GM19455 (cell line): ENCODE results near the gene CD44.

Experiments
- ATAC-seq: cut with Tn5 transposase; IDR thresholded peaks from one replicate; pipeline ENCODE4 v1.9.1; 2021; ENCODE audit not compliant: unreplicated experiment

The CD44 gene

DNA sequence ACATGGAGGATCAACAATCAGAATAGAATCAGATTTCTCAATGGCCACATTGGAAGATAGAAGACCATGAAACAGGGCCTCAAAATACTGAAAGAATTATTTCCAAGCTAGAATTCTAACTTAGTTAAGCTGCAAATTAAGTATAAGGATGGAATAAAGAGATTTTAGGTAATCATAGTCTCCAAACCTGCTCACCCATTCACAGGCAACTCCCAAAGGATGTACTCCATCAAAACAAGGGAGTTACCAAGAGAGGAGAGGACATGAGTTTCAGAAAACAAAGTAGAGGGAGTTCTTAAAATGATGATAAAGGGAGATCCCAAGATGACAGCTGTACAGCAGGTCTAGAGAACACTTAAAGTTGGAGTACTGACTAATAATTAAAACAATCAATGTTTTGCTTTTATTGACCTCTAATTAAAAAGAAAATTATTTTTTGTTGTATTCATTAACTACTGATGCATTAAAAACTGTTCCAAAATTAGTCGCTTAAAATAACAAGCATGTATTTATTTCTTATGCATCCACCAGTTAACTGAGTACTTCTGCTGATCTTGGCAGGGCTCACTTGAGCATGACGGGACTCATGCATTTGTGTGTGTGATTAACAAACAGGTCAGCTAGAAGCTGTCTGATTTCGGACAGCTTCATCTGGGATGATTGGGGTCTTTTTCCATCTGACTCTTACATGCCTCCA, 95.6 kb downstream of the CD44 start:
- ATAC-seq: no peak

DNA sequence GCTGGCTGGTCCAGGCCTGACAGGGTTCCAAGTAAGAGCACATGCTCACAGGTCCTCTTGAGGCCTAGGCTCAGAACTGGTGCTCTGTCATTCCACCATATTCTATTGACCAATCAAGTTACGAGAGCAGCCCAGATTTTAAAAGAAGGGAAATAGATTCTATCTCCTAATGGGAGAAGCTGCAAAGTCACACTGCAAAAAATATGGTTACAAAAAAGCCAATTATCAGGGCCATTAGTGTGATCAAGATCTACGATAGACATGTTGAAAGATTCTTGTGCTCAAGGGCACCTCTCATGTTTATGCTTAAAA, 96.1 kb downstream of the CD44 start:
- ATAC-seq: no peak

DNA sequence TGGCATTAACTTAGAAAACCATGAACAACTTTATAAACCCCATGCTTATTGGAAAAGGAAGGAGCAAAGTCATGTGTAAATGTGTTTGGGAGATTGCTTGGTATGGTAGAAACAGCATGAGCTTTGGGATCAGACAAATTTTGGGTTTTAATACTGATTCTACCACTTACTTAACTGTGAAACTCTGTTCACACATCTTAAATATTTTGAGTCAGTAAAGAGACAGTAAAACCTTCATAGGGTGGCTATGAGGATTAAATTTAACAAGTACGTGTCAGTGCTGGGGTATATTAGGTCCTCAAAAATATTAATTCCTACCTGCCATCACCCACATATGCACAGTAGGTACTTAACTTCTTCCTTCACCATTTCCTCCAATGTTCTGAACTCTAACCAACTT, 96.5 kb downstream of the CD44 start:
- no peak for ATAC-seq

DNA sequence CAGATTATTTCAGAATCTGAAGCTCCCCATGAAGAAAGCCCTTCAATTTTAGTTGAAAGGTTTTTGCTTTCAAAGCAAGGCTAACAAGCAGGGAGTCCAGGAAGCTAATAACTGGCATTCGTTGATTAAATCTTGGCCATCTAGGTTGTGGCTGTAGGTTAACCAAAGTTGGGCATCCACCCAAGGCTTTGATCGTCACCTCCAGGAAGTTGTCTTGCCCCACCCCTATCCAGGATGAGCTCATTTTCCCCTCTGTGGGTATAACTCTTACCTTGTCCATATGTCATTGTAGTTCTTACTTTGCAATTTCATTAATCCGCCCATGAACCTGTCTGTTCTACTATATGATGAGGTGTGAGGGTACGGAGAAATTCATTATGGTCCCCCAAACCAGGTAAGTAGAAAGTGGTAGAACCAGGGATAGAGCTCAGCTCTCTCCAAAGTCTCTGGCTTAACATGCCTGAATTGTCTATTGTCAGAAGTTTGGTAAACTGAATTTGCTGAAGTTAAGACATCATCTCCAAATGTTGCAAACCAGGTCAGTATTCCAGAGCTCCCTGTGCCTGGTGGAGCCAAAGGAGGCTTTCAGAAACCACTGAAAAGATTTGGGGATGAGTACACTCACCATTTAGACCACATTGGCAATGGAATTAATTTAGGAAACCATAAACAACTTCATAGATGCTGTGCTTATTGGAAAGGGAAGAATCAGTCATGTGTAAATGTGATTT, 97.1 kb downstream of the CD44 start:
- ATAC-seq: no peak

DNA sequence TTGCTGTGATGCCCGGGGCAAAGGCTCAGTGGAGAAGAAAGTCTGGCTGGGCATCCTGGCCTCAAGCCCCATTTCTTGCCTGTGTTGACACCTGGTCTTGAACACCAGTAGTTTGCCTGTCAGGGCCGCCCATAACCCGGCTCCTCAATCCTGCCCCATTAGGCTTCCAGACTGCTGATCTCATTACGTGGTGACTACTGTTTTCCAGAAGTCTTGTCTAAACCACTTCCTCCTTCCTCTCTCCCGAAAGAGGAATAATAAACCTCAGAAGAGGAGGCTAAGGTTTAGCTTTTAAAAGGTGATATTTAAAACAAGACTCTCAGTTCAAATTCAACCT, 97.7 kb downstream of the CD44 start:
- no peak for ATAC-seq

DNA sequence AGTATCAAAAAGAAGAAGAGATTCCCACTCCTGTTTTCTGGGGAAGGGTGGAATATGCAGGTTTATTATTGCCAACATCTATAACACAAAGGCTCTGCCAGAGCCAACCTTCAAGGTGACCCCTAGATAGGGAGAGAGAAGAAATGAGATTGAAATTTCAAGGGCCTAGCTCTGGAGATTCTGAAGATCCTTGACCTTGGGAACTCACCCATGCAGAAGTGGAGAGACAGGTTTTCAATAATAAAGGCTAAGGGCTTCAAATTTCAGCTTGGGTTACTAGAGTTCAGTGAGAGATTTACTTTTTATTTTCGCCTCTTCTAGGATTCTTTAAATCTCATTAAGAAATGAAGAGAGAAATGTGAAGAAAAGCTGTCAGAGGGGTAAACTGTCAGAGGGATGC, 98.4 kb downstream of the CD44 start:
- no peak for ATAC-seq

DNA sequence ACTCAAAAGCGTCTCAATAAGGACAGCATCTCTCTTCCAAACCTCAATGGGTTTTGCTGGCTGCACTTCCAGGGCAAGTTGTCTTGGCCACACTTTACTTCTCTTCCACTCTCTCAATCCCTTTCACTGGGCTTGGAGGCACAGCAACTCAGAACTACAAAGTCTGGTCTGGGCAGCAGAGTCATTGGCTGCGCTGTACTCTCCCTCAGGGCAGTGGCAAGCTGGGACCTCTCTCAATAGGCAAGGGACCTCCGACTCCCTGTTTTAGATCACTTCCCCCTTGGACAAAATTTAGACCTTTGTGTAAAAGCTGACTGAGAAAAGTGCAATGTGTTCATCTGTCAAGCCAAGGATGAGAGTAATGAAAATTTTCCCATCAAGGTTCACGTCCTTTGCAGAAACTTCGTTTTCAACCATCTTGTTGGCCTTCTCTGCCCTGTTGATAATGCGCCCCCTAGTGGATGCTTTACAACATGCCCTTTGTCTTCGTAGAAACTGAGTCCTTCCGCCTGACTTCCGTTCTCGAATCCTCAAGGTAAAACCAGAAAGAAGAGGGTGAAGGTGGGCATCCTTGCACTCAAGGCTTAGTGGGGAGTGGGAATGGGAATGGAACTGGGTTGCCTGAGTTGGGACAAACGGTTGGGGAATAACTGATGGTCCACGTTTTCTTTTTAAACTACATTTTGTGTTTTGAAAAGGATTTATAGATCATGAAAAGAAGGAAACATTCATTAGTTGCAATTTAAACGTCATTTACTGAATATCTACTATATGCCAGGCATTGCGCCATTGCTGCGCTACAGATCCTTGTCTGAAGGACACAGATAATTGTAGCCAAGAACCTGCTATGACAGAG, 99.1 kb downstream of the CD44 start:
- no peak for ATAC-seq

DNA sequence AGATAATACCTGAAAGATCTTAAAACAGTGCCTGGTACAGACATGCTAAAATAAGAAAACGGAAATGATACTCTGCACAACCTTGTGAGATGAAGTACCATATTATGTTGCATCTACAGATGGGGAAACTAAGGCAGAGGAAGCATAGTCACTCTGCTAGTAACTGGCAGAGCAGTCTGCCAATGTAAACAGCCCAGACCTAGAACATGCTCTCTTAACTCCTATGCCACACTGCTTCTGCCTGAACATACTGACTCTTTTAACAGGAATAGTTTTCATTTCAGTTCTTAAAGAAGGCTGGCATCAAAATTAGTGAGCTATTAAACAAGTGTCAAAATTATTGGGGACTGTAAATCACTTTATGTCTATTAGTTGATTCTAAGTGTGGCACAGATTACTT, 99.9 kb downstream of the CD44 start:
- no peak for ATAC-seq

DNA sequence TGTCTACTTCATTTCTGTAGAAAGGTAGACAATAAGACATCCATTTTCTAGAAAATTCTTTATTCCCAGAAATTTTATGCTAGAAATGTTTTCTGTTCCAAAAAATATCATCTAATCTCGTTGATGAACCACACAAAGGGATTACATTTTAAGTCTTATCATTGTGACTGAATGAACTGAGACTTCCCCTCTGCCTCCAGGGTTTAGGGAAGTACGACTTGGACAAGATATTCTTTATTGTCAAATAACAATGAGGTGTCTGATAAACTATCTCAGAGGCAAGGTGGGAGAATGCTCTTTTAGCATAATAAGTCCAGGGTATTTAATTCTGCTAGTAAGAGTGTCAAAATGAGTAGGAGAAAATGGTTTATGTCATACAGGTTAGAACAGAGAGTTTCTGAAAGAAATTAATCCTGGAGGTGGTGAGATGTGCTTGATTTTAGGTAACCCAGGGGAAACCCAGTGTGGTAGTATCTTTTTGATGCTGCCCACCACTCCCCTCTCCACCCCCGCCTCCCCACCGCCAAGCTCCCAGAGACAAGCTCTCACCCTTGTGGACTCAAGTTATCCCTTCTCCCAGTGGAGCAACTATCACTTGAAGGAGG, 100.6 kb downstream of the CD44 start:
- no peak for ATAC-seq

DNA sequence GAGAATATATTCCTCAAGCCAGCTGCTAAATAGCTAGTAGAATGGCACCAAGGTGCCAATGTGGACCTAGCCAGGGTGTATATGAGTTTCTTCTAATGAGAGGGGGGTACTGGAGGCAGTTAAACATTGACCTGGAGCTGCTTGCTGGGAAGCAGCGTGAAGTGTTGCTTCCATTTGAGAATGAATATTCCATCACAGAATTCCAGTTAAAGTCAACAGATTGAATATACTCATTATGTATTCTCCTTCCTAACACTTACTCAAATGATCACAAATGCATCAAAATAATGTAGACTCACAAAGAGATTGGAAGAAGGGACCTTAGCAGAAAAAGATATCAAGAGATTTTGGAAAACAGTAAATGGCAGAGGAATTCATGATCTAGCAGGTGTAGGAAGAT, 102.1 kb downstream of the CD44 start:
- ATAC-seq: no peak

DNA sequence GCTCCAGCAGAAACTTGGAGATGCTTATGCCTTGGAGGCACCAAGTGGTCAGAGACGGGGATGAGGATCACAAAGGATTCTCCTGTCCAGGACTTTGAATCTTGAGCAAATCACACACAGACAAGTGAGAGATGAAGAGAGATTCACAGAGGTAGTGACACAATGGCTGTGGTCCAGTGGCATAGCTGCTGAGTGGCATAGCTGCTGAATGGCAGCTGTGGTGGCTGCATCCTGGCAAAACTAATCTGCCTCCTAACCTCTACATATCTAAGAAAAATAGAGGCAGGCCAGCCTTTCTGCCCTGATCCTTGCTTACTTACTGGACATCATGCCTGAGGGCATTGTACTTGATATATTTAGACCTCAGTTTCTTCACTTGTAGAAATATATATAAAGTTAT, 102.6 kb downstream of the CD44 start:
- ATAC-seq: no peak

DNA sequence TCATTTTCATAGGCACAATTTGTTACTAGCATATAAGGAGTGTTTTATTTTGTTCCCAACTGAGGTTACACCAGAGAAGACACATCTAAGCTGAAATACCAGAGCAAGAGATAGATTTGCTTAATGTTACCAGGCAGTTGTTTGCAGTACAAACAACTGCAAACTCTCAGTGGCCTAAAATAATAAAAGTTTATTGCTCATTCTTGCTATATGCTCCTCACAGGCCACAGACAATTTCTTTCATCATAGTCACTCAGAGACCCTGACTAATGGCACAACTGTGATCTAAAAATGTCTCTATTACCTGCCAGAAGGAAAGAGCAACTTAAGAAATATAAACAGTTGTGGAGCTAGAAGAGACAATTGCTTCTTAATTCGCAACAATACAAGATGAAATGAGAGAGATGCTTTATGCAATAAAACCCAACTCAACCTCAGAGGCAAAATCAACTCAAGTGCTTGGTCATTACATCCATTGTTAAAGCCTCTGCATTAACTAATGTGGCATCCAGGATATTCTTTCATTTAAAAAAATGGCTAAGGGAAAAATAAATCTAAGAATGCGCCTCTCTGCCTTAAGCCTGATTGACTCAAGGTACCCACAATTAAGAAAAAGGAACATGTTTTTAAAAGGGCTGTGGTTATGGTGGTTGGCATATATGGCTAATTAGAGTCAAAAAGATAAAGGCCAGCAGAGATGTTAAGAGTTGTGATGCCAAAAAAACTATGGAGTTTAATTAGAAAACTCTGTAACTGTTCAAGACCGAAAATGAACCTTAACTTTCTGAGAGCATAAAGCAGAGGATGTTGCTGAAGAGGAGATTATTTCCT, 103.7 kb downstream of the CD44 start:
- no peak for ATAC-seq

DNA sequence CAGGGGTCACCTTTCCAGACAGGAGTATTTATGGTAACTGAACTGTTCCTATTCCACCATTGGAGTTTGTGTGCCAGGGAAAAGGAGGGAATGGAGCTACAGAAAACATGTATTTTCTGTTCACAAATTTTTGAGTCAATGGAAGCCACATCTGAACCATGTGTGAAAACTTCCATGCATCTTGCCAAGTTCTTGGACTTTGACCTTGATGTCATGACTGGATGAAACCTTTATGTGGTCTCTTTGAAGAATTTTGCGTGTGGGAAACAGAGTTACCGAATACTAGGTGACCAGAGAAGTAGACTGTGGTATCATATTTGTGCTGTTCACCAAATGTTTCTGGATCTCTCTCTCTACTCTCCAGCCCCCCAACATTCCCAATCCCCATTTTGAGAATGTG, 104.8 kb downstream of the CD44 start:
- ATAC-seq: no peak

DNA sequence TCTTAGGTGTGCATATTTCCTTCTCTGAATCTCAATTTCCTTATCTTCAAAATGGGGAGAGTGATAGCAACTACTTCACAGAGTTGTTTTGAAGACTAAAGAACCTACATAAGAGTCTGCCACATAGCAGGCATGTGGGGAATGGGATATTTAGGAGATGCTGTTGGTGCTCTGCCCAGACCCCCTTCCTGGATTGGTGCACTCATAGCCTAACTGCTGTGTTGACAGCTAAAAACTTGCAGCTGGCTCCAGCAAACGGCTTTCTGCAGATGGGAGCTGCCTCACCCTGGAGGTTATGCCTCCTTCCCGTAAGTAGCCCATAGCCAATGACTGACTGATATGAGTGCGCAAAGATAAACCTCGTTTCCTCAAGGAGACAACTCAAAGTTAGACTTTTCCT, 106.1 kb downstream of the CD44 start:
- ATAC-seq: no peak

DNA sequence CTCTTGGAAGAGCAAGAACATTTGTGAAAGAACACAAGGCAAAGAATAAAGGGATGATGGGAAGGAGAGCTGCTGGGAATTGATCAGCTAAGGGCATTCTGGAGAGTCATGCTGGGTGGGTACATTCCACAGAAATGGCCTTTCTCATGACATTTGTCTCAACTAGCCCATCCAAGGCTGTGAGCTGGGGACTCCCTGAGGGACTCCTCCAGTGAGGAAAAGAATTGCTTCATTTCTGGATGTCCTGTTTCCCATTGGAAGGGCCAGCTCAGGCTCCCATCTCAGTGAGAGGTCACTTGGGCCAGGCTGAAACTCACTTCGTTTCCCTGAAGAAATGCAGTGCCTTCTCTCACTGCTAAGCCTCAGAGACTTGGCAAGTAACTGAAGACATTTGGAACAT, 106.8 kb downstream of the CD44 start:
- ATAC-seq: no peak

DNA sequence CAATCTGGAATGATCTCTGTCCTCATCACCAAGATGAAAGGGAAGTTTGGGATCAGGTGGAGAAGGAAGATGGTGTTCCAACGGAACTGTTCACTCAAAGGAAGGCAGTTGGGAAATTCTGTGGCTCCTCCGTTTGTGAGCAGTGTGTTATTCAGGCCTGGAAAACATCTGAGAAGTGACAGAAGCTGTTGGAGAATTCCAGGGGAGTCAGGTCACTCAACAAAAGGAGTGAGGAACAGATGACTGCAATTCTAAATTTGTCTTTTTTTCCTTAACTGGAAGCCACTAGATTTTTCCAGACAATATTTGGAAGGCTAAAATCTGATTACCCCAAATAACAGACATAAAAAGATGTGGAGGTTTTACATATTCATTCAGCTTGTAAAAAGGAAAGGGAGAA, 107.8 kb downstream of the CD44 start:
- no peak for ATAC-seq

DNA sequence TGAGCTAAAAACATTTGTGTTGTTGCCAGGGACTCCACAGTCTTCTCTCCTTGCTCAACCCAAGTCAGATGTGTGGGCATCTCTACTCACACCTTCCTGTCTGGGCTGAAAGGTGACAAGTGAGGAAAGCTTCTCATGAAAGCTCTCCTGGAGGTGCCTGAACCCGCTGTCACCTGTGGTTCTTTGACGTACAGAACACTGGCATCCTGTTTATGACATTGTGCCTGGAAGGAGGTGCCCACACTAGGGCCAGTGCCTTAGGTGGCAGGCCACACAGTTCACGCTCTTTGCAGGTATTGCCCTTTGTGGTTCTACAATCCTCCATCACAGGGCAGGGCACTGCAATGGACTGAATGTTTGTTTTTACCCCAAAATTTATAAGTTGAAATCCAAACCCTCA, 108.5 kb downstream of the CD44 start:
- ATAC-seq: no peak

DNA sequence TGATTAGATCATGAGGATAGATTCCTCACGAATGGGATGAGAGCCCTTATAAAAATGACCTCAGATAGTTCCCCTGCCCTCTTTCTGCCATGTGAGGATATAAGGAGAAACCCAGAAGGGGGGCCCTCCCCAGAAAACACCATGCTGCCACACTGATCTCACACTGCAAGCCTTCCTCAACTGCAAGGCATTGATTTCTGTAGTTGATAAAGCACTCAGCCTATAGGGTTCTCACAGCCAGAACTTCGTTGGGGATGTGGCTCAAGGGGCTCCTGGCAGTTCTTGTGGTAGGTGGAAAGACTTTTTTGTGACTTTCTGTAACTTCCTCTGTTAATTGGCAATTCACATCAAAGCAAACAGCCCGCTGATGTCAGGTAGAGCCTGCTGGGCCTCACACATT, 108.9 kb downstream of the CD44 start:
- no peak for ATAC-seq

DNA sequence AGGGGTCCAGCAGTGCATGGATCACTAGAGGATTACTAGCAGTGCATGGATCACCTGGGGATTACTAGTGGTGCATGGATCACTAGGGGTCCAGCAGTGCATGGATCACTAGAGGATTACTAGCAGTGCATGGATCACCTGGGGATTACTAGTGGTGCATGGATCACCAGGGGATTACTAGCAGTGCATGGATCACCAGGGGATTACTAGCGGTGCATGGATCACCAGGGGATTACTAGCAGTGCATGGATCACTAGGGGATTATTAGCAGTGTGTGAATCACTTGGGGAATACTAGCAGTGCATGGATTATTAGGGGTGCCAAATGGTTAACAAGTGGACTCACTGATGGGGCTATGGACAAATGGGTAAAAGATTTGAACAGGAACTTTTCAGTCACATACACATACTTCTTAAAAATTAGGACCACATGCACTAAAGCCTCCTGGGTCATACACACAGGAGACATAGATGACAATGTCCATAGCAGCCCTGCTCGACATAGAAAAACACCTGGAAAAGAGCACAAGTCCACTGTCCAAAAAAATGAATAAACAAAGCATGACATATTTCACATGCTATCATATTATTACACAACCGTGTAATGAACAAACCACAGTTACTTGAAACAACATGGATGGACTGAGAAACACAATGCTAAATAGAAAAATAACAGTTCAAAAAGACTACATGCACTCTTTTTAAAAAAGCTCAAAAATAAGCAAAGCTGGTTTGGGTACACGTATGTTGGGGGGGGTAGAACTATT, 109.8 kb downstream of the CD44 start:
- no peak for ATAC-seq

DNA sequence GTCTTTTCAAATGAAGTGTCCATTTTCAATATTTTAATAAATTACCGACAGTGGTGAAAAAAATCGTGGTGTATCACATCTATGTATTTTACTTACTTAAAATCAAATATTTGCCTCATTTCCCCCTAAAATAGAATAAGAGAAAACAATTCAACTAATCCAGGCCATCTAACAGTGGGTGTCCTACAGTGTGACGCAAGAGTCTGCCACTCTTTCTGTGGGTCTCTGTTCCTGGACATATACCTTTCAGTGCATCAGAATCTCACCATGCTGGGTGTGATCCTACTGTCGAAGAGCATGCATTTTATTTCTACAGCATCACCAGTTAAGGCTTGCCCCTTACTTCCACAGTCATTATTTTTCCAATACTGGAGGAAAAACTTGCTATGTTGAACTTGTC, 111.2 kb downstream of the CD44 start:
- ATAC-seq: no peak
